Gastrocnemius medialis (tissue), 4 donors: ENCODE results near the gene AGBL1.

Experiments used
- CTCF ChIP-seq, 5 experiments: fragments of 450-650 bp in 3 of 5; fragments of 200-600 bp in 2 of 5; sonication (generic) in 2 of 5; IDR thresholded peaks in 4 of 5; conservative IDR thresholded peaks in 1 of 5; 1 replicate in 4 of 5; 2 replicates in 1 of 5; pipeline ENCODE4 v1.5.1; 2016 to 2019; ENCODE audit warnings: antibody characterized with exemption in 5 of 5, mild to moderate bottlenecking in 3 of 5, moderate library complexity in 3 of 5
- POLR2A ChIP-seq, 2 donors: fragments of 450-650 bp; IDR thresholded peaks; one replicate each; pipeline ENCODE4 v1.6.1; 2017; ENCODE audit warnings: antibody characterized with exemption in 2 of 2, mild to moderate bottlenecking in 2 of 2, moderate library complexity in 2 of 2

GRCh38 chr15:86432861-86433260, 353.2 kb downstream of the AGBL1 start:
- TF ChIP-seq CTCF (IDR thresholded peaks at IDR 0.05 in 4 of 5, conservative IDR thresholded peaks at IDR 0.05 in 1 of 5) (no peak), POLR2A (IDR thresholded peaks at IDR 0.05) (no peak)
